NB4 (cell line): ENCODE data around the gene DENND11.

Experiments used
- POLR2A ChIP-seq: IDR thresholded peaks from 2 replicates; pipeline ENCODE4 v1.6.1; 2011; ENCODE audit warnings: mild to moderate bottlenecking; ENCODE audit not compliant: insufficient read length; ENCODE audit errors: extremely low read depth
- TF ChIP-seq, protein P1 (sequence below): IDR thresholded peaks from one replicate; pipeline ENCODE4 v1.5.1; 2012; ENCODE audit warnings: low read depth, low read length

DNA sequence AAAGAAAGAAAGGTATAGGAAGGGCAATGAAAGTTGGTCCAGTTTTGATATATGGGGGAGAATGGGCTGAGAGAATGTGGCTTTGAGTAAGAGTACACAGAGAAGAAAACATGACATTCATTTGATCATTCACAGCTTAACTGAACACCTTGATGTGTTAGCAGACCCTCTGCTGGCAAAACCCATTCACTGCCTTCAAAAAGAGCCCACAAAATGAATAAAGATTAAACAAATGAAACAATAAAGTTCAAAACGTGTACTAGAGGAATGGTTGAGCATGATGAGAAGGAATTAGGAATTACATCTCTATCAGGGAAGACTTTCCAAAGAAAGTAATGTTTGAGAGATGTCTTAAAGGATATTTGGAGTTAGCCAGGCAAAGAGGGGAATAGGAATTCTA is 8.3 kb upstream of the DENND11 start:
- TF ChIP-seq, protein P1, sequence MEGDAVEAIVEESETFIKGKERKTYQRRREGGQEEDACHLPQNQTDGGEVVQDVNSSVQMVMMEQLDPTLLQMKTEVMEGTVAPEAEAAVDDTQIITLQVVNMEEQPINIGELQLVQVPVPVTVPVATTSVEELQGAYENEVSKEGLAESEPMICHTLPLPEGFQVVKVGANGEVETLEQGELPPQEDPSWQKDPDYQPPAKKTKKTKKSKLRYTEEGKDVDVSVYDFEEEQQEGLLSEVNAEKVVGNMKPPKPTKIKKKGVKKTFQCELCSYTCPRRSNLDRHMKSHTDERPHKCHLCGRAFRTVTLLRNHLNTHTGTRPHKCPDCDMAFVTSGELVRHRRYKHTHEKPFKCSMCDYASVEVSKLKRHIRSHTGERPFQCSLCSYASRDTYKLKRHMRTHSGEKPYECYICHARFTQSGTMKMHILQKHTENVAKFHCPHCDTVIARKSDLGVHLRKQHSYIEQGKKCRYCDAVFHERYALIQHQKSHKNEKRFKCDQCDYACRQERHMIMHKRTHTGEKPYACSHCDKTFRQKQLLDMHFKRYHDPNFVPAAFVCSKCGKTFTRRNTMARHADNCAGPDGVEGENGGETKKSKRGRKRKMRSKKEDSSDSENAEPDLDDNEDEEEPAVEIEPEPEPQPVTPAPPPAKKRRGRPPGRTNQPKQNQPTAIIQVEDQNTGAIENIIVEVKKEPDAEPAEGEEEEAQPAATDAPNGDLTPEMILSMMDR, result no peak
- no peak for TF ChIP-seq POLR2A
